Measurements from ENCODE around the gene TYRO3.

DNA sequence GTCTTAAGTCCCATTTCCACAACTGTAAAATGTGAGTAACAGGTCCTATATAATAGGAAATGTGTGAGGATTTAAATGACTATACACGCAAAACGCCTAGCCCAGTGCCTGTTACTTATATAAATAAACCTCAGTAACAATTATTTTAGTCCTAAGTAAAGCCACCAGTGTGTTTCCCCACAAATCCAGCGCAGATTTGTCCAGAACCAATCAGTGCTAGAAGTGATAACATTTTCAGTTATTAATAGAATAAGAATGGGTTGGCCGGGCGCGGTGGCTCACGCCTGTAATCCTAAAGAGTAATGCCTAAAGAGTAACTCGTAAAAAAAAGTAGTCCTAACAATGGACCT lies 15.5 kb upstream of the TYRO3 start:
- TF ChIP-seq, protein P1, sequence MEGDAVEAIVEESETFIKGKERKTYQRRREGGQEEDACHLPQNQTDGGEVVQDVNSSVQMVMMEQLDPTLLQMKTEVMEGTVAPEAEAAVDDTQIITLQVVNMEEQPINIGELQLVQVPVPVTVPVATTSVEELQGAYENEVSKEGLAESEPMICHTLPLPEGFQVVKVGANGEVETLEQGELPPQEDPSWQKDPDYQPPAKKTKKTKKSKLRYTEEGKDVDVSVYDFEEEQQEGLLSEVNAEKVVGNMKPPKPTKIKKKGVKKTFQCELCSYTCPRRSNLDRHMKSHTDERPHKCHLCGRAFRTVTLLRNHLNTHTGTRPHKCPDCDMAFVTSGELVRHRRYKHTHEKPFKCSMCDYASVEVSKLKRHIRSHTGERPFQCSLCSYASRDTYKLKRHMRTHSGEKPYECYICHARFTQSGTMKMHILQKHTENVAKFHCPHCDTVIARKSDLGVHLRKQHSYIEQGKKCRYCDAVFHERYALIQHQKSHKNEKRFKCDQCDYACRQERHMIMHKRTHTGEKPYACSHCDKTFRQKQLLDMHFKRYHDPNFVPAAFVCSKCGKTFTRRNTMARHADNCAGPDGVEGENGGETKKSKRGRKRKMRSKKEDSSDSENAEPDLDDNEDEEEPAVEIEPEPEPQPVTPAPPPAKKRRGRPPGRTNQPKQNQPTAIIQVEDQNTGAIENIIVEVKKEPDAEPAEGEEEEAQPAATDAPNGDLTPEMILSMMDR (IDR thresholded peaks at IDR 0.05) = no peak
- no peak for TF ChIP-seq POLR2AphosphoS5 (IDR thresholded peaks at IDR 0.05)
- no peak for TF ChIP-seq POLR2A (IDR thresholded peaks at IDR 0.05)
